GM19328 (cell line): ENCODE measurements around the gene RNF130.
"Not testable (repeated sequence)": the region's sequence is repeated elsewhere in the genome, so short reads cannot be mapped to it uniquely, and the experiment has no call there.

Experiments used
- ATAC-seq: cut with Tn5 transposase; IDR thresholded peaks from one replicate; pipeline ENCODE4 v1.9.1; 2021; ENCODE audit warnings: mild to moderate bottlenecking, moderate library complexity; ENCODE audit not compliant: unreplicated experiment

Gene RNF130

DNA sequence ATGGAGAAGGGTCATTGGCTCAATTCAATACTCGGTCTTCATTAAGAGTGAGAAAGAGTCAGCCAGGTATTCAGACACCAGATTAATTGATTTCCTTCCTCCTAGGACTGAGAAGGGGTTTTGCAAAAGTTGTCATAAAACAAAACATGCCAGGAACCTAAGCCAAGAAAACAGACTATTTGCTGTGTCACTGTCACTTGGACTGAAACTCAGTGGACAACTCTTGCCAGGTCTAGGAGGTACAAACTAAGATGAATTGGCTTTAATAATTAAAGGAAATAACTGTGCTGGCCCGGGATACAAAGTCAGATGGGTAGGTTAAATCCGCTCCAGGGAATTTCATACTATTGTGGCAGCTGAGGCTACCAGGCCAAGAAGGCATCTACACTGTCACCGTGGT is 92.8 kb downstream of the RNF130 start:
- no peak for ATAC-seq

DNA sequence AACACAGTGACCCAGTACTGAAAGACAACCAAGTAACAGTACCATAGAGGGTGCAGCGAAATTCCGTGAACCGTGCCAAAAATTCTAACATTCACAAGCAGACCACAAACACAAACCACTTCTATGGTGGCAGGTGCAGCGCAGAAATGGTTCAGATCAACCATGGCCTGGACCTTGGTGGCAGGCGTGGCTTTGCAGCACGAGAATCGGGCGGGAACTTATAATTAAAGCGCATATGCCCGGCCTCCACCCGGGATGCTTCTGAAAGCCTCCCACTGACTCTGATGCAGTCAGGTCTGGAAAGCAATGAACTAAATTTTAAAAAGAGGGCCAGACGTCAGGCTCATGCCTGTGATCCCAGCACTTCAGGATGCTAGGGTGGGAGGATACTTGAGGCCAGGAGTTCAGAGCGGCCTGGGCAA is 95.8 kb downstream of the RNF130 start:
- ATAC-seq: no peak

DNA sequence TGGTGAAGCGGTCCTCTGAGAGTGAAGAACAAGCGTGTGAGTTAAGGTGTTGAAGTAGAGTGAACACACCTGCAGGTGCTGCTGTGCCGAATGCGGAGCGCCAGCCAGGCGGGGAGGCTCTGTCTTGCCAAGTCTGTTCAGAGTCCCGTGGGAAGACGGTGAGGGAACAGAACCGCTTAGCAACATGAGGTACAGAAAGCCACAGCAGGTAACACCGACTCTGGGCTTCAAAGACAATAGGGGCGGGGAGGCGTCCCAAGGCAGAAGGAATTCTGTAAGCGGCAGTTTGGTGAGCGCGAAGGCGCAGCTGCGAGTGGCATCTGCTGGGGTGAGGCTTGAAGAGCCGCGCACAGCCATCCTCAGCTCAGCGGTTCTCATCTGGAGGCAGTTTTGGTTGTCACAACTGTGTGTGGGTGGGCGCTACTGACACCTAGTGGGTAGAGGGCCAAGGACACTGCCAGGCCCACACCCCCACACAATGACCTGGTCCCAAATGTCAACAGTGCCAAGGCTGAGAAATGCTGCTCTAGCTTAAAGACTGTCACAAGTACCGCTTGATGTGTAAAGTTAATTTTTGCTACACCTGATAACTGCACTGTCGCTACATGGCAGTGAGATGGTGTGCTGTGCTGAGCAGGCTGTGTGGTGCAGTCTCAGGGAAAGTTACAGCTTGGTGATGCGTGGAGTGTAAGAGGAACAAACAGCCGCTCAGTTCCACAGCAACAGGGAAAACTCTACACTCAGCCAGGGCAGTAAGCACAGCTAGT is 96.4 kb downstream of the RNF130 start:
- no peak for ATAC-seq

DNA sequence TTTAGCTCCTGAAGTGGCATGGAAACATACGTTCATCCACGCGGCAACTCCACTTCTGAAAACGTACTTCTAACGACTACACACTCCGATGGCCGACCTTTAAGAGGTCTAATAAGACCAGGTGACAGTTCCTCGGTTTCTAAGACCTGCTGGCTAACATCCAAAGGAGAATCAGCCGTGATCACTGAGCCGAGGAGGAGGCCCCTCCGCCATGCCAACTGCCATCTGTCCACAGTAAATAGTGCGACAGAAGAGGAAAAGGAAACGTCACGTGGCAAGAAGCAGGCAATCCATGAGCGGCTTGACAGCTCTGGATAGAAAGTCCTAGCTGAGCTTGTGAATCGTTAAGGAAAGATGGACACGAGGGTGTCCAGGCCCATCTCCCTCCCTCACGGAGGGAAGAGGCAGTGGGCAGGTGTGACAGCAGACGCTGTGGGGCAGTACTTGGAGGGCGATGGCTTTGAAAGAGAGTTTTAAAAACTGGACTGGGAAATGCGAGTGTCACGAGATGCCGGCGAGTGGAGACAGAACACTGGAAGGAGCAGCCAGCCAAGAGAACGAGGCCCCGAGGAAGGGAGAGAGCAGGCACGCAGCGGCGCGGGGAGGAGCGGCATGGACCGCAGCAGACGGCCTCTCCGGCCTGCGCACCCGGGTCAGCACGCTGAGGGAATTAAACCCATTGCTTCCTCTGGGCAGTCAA is 97.2 kb downstream of the RNF130 start:
- no peak for ATAC-seq

DNA sequence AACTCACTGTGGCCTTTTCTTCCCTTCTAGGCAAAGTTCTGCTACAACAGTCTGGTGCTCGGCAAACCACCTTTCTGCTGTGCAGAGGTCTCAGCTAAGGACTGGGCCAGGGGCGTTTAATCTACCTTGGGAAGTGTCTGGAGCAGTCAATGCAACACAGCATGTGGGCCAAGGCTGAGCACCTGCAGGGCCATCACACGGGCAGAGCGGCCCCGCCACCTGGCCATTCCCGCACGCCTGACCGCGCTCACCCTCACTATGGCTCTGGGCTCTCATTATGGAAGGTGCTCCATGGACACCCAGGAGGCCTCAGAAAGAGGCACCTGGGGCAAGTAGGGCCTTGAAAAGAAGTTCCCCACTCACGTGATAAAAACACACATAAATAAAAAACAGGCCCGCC is 98.2 kb downstream of the RNF130 start:
- ATAC-seq: no peak

DNA sequence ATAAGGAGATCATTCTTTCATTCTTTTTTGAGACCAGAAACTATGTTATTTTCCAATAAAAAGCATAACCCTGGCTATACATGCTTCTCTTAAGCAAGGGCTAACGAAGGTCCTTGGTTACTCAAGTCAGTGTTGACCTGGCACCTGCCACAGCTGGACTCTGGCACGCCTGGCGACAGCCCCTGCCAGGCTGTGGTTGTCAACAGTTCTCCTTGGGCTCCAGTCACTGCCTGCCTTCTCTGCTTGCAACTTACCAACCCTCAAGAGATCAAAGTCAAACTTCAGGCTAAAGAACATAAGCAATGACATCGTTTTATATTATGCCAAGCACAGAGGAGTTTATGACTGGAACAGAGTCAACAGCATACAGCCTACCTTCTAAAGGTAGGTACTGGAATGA is 102.4 kb downstream of the RNF130 start:
- no peak for ATAC-seq

DNA sequence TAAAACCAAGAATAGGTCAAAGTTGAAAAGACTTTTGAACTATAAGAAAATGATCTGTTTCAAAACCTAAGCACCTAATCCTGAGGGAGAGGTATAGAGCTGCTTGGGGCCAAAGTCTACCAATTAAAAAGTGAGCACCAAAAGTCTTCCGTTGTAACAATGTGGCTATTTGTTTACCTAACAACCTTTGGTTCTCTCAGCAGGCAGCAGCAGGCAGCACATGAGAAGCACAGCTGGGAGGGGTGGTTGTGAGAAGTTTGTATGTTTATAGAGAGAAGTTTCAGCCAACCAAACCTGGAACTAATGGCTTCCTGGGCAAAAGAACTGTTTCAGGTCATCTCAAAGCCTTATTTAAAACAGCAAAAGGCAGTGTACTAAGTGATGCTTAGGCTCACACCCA is 104.1 kb downstream of the RNF130 start:
- ATAC-seq: no peak

DNA sequence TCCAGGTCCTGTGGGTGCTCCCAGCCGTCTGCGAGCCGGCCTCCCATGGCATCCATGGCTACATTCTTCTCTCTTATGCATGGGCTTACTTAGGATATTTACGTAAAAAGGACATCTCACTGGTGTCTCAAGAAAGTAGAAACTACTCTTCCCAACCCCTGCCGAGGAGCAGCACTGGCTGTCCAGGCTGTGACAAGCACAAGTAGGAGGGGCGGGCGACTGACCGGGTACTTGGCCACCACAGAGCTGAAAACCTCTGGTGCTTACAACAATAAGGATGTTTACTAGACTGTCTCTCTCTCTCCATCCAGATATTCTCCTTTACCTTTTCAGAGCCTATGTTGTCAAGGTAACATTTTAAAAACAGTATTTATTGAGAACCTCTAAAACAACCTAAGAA is 107.5 kb downstream of the RNF130 start:
- no peak for ATAC-seq

DNA sequence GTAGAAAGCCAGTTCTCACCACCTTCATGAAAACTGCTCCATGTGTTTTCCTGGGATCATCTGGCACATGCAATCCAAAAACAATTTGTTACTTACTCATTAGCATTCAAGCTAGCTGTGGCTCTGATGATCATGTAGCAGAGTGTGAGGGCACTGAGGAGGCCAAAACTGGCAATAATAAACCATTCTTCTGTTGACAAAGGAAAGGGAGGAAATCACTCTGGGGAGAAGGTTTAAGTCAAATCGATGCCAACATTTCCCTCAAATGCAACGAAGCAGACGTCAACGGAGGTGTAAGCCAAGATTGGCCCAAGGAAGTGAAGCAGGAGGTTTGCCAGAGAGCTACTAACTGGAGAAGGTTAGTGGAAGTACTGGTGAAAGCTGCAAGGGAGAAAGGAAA is 108.2 kb downstream of the RNF130 start:
- no peak for ATAC-seq

DNA sequence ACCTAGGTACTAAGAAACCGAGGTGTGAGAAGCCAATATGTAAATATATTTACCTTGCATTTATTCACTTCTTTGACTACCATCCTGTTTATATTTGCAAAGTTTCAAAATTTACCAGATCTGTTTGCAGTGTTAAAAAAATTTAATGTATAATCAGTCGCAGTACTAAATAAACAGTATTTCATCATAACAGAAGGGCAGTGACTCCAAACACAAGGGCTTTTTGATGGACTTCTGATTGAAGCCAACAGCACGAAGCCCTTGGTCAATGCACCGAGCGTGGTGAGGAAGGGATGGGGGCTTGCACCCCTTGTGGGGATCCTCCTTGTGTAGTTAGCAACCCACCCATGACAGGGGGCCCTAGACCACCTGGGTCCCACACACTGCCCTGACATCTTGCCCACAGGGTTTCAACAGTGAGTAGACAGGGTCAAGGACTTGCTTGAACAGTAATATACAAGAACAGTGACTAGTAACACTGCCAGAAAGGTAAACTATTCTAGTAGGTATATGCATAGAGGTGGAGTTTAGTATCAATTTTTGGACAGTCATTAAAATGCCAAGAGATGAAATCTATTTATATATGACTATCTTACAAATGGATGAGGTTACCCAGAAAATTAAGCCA is 111.2 kb downstream of the RNF130 start:
- no peak for ATAC-seq

DNA sequence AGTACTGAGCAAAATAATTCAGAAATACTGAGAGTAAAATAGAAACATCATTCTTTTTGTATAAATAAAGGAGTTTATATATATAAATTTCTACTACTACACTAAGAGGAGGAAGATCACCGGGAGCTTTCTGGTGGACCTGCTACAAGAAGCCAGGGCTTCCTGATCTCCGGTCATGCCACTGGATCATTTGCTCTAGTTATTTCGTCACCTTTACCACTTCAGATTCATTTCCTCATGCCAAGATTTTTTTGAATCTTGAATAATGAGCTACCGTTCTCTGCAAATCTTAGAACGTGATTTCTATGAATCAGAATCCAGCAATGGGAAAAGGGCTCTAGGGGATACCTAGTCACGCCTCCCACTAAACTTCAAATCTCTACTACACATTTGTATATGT is 111.9 kb downstream of the RNF130 start:
- ATAC-seq: no peak

DNA sequence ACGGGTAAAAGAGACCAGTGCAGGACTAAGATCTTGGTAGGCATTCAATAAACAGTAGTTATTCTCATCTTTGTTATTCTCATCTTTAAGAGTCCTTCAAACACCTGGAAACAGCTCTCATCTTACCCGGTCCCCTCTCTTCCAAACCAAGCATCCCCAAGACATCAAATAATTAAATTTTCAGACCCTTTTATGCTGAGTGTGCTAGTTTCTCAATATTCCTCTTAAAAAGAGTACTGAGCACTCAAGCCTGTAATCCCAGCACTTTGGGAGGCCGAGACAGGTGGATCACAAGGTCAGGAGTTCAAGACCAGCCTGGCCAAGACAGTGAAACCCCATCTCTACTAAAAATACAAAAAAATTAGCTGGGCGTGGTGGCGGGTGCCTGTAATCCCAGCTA is 112.4 kb downstream of the RNF130 start:
- ATAC-seq: not testable (repeated sequence)

DNA sequence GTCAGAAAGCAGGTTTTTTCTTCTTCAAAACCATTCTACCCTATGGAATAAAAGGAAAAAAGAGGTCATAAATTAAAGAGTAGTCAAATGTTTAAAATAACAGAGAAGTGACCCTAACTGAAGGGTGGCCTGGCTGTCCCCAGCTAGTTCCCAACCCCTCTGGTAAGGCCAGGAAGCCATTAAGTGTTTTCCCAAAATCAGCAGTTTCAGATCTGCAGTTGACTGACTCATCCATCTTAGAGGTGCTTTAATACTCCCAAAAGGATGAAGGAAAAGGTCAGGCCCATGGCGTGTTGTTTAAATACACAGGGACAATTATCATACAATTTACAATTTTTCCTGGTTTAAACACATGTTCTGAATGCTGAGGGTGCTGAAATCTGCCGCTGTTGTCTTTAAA is 115.9 kb downstream of the RNF130 start:
- ATAC-seq: no peak

DNA sequence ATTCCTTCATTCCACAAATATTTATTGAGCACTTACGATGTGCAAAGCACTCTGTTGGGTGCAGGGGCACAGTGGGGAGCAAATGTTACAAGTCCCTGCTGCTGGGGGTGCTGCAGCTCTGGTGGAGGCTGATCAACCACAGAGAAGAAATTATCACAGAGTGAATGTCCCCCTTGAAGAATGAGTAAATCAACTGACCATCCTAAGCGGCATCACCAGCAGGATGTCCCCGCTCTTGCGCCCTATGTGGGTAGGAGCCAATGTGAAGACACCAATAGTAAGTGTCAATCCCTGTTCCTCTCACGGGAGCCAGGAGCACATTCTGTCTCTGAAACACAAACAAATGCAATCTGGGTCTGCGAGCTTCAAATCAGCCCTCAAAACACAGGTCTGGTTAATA is 116.5 kb downstream of the RNF130 start:
- ATAC-seq: no peak

DNA sequence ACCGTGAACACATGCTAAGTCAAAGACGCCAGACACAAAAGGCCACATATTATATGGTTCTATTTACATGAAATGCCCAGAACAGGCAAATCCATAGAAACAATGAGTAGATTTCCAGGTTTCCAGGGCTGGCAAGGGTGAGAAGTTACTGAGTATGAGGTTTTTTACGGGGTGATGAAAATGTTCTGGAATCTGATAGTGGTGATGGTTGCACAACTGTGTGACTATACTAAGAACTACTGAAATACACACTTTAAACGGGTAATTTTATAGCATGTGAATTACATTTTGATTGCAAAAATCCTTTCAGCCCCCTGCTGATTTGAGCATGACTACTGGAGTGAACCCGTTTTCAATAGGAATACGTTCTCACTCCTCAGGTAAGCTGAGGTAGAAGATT is 117.1 kb downstream of the RNF130 start:
- no peak for ATAC-seq

DNA sequence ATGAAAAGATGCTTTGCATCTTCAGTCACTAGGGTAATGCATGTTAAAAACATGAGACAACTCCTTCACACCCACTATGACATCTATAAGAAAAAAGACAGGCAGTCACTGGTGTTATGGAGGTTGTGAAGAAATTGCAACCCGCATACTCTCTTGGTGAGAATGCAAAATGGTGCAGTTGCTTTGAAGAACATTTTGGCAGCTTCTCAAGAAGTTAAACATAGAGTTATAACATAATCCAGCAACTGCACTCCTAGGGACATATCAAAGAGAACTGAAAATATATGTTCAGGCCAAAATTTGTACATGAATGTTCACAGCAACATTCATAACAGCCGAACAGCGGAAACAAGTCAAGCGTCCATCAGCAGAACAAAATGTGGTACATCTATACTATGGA is 117.6 kb downstream of the RNF130 start:
- no peak for ATAC-seq

DNA sequence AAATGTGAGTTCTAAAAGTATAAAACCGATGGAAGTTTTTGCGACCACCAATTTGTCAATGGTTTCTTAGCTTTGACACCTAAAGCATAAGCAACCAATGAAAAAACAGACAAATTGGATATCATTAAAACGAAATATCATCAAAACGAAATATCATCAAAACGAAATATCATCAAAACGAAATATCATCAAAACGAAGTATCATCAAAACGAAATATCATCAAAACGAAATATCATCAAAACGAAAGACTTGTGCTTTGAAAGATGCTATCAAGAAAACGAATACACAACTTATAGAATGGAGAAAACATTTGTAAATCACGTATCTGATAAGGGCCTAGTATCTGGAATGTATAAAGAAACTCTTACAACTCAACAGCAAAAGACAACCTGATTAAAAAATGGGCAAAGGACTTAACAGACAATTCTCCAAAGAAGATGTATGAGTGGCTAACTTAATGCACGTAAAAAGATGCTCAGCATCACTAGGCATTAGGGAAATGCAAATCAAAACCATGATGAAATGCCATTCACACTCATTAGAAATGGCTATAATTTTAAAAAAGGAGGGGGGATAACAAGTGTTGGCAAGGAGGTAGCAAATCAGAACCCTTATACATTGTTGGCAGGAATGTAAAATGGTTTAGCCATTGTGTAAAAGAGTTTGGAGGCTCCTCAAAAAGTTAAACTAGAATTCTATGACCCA is 134.4 kb downstream of the RNF130 start:
- no peak for ATAC-seq

DNA sequence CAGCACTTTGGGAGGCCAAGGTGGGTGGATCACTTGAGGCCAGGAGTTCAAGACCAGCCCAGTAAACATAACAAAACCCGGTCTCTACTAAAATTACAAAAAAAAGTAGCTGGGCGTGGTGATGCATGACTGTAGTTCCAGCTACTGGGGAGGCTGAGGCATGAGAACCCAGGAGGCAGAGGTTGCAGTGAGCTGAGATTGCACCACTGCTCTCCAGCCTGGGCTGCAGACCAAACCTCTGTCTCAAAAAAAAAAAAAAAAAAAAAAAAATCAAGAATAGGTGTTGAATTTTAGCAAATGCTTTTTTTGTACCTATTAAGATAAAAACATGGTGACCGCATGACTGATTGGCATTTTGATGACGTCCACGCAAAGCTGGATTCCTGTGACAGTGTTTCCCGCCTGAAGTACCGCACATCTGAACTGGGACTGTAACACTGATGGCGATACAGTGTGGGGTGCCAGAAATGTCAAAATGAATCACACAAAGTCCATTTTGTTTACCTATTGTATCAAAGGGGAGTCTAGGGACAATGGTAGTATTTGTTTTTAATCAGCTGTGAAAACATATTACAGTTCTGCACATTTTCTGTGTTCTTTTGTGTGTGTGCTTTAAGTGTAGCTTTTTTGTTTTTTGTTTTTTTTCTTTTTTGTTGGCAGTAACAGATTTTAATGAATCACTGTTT is 140.6 kb downstream of the RNF130 start:
- no peak for ATAC-seq

DNA sequence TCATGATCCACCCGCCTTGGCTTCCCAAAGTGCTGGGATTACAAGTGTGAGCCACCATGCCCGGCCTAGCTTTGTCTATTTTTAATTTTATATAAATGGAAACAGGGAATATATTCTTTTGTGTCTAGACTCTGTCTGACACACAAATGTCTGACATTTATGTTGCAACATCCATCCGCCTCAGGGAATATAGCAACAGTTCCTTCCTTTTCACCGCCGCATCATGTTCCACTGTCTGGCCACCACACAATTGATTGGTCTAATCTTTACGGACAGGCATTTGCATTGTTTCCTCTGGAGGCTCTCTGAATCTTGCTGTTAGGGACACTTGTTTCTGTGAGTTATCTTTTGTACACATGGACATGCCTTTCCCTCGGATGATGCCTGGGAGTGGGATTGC is 143.7 kb downstream of the RNF130 start:
- no peak for ATAC-seq

DNA sequence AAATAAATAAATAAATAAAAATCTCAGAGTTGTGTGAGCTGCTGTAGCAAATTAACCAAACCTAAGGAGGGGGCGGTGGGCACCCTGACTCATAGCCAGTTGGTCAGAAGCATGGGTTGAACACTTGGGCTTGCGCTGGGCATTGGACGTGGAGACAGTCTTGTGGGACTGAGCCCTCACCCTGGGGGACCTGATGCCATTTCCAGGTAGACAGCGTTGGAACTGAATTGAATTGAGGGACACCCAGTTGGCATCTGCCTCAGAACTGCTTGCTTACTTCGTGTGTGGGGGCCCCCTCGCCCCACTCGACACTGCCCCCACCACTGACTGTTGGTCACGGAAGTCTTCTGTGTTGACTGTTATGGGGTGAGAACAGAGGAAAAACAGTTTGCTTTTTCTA is 144.9 kb downstream of the RNF130 start:
- ATAC-seq: no peak

DNA sequence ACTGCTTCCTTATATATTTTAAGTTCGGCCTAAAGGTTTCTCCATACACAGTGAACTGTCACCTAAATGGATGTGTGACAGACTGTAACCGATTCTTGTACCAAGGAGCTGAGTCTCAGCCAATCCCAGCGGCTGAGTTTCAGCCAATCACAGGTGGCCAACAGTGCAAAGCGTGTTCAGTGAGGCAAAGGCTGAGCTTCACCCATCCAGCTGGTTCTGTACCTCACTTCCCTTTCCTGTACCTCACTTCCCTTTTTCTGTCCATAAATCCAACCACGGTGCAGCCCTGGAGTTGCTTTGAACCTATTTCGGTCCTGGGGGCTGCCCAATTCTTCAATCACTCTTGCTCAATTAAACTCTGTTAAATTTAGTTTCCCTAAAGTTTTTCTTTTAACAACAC is 148.1 kb downstream of the RNF130 start:
- no peak for ATAC-seq
